Spleen (tissue), 11 donors: ENCODE results near the gene DMC1. TPM values are rescaled to one million over a fixed set of nuclear protein-coding genes. Genes with fewer than 3 reads are reported as not detected.

Experiments used
- DNase-seq: peaks from one replicate; pipeline ENCODE4 v3.0.0-alpha.2; 2020
- H3K27ac ChIP-seq, 8 donors: fragments of 200-600 bp; sonication (generic) in 7 of 8; 1 replicate in 4 of 8; 2 replicates in 4 of 8; pipeline versions ENCODE4 v1.5.0 to v1.8.0; 2016 to 2021; ENCODE audit warnings: inconsistent platforms in 4 of 8, mild to moderate bottlenecking in 4 of 8, moderate library complexity in 1 of 8
- H3K27me3 ChIP-seq, 7 donors: fragments of 200-600 bp; sonication (generic) in 6 of 7; replicated peaks in 1 of 7; 1 replicate in 4 of 7; 2 replicates in 3 of 7; pipeline versions ENCODE4 v1.5.0 to v1.8.0; 2016 to 2021; ENCODE audit warnings: inconsistent platforms in 3 of 7, mild to moderate bottlenecking in 1 of 7
- H3K36me3 ChIP-seq, 6 donors: fragments of 200-600 bp; sonication (generic) in 5 of 6; 1 replicate in 4 of 6; 2 replicates in 2 of 6; pipeline versions ENCODE4 v1.5.0 to v1.8.0; 2016 to 2021; ENCODE audit warnings: inconsistent platforms in 2 of 6
- H3K4me1 ChIP-seq, 6 donors: fragments of 200-600 bp; sonication (generic) in 5 of 6; 1 replicate in 3 of 6; 2 replicates in 3 of 6; pipeline versions ENCODE4 v1.5.0 to v1.8.0; 2016 to 2021; ENCODE audit warnings: inconsistent platforms in 3 of 6
- H3K4me3 ChIP-seq, 8 donors: fragments of 200-600 bp; sonication (generic) in 7 of 8; 1 replicate in 4 of 8; 2 replicates in 4 of 8; pipeline versions ENCODE4 v1.5.0 to v1.8.0; 2016 to 2021; ENCODE audit warnings: inconsistent platforms in 4 of 8, mild to moderate bottlenecking in 4 of 8, moderate library complexity in 2 of 8
- H3K9me3 ChIP-seq, 8 donors: fragments of 200-600 bp; sonication (generic) in 7 of 8; 1 replicate in 4 of 8; 2 replicates in 4 of 8; pipeline versions ENCODE4 v1.5.0 to v1.8.0; 2016 to 2021; ENCODE audit warnings: inconsistent platforms in 4 of 8
- POLR2A ChIP-seq, 3 donors: fragments of 450-650 bp; IDR thresholded peaks; one replicate each; pipeline ENCODE4 v1.5.1; 2017; ENCODE audit warnings: antibody characterized with exemption in 3 of 3, mild to moderate bottlenecking in 1 of 3
- POLR2AphosphoS5 ChIP-seq, 3 donors: sonication (generic); formaldehyde crosslinking; IDR thresholded peaks; one replicate each; pipeline ENCODE4 v1.5.1; 2017; ENCODE audit warnings: antibody characterized with exemption in 3 of 3
- WGBS, 5 donors: extraction: QIAGEN DNeasy Blood & Tissue Kit in 3 of 5; methylation state at CpG; one replicate each; pipeline versions ENCODE4 v1.1.5 to v1.1.7; 2013 to 2018; 5-methylcytosine and 5-hydroxymethylcytosine counted together
- intact Hi-C: fragments of 100-400 bp; cut with DNase I; formaldehyde crosslinking; loops from one replicate; pipeline ENCODE4 v1.15.0; 2023; ENCODE audit warnings: low total_unique reads
- polyA plus RNA-seq, 3 donors: library from polyadenylated mRNA; stranded (reverse); fragments of 200-250 nt; gene quantifications; one replicate each; pipeline ENCODE4 v1.2.1, GENCODE V29; 2013
- total RNA-seq, 7 donors: library from RNA; depleted of rRNA in 3 of 7; stranded (reverse); fragments of >200 nt in 3 of 7; fragmentation: NEBNext Ultra II Directional in 4 of 7; extraction: Animal tissue kit (Norgen Biotek cat#: 25700) in 4 of 7; gene quantifications; one replicate each; pipeline versions ENCODE4 v1.1.0 to v1.2.1, GENCODE V29; 2016 to 2021
- TF ChIP-seq, protein P1 (sequence below), 11 experiments: fragments of 200-600 bp in 7 of 11; fragments of 450-650 bp in 4 of 11; sonication (generic) in 4 of 11; IDR thresholded peaks in 8 of 11; conservative IDR thresholded peaks in 3 of 11; 1 replicate in 7 of 11; 2 replicates in 4 of 11; pipeline versions ENCODE4 v1.4.0 to v1.8.0; 2016 to 2021; ENCODE audit warnings: antibody characterized with exemption in 11 of 11, inconsistent platforms in 4 of 11, mild to moderate bottlenecking in 1 of 11
- donor health status: healthy with polysubstance abuse.
- donor health status: DM: no; HTN: no; CAD: no; lungs with moderate emphysema.
- donor health status: DM: no; HTN: no; CAD: no.
- donor health status: Bipolar disorder and iron deficiency.
- donor health status: healthy.
- donor health status: DM: no; HTN: no; CAD: no.
- donor health status: DM: yes; HTN: yes; CAD: no.

Gene DMC1
- total and polyA plus RNA-seq, 10 donors = 0.15 to 2.7 (median 0.80) TPM; not detected in 3

GRCh38 chr22:38501797-38502672, 67.9 kb downstream of the DMC1 start:
- peaks cover 0 to 3% (median 0%) of the 10 kb centered on the region in 7 donors for H3K27me3 ChIP-seq
- peak overlapping the region in 4 of 8 donors; percentile 35 to 100 (median 97) for H3K27ac ChIP-seq
- peaks cover 33 to 85% (median 63%) of the 10 kb centered on the region in 6 donors for H3K4me1 ChIP-seq
- WGBS, 5 donors = 84 to 89% (median 85%) methylated on average over 10 of the region's 10 CpGs
- H3K9me3 ChIP-seq = no peaks in the 10 kb centered on the region
- intact Hi-C loops = no loop called here
- no peak for DNase-seq
- TF ChIP-seq, protein P1, sequence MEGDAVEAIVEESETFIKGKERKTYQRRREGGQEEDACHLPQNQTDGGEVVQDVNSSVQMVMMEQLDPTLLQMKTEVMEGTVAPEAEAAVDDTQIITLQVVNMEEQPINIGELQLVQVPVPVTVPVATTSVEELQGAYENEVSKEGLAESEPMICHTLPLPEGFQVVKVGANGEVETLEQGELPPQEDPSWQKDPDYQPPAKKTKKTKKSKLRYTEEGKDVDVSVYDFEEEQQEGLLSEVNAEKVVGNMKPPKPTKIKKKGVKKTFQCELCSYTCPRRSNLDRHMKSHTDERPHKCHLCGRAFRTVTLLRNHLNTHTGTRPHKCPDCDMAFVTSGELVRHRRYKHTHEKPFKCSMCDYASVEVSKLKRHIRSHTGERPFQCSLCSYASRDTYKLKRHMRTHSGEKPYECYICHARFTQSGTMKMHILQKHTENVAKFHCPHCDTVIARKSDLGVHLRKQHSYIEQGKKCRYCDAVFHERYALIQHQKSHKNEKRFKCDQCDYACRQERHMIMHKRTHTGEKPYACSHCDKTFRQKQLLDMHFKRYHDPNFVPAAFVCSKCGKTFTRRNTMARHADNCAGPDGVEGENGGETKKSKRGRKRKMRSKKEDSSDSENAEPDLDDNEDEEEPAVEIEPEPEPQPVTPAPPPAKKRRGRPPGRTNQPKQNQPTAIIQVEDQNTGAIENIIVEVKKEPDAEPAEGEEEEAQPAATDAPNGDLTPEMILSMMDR (IDR thresholded peaks at IDR 0.05 in 8 of 11, conservative IDR thresholded peaks at IDR 0.05 in 3 of 11) = no peak
- TF ChIP-seq POLR2A (IDR thresholded peaks at IDR 0.05) = no peak
- peak in 1 of 3 donors; percentile 31 for TF ChIP-seq POLR2AphosphoS5 (IDR thresholded peaks at IDR 0.05)
- H3K4me3 ChIP-seq = peak overlapping the region in 4 of 8 donors; percentile 69 to 89 (median 78)
- peaks cover 0 to 74% (median 50%) of the 10 kb centered on the region in 6 donors for H3K36me3 ChIP-seq

DNA sequence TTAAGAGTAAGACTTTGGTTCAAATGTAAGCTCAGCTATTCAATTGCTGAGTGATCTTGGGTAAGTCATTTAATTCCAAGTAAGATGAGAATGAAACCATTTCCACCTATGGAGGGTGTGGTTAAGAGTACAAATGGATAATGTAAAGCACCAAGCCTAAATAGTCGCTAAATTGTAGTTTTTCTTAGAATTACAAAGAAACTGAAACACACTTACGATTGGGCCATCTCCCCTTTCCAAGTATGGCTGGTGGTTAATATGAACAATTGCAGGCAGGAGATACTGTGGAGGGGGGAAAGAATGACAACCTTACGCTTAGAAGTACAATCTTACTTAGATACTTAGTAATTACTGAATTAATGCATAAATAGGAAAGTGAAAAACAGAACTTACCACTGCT, 72.1 kb downstream of the DMC1 start:
- intact Hi-C loops = no loop called here
- no peak for TF ChIP-seq POLR2AphosphoS5 (IDR thresholded peaks at IDR 0.05)
- no peak for TF ChIP-seq POLR2A (IDR thresholded peaks at IDR 0.05)
- TF ChIP-seq, protein P1 (IDR thresholded peaks at IDR 0.05 in 8 of 11, conservative IDR thresholded peaks at IDR 0.05 in 3 of 11) = no peak
- no peak for DNase-seq
- 78 to 87% (median 85%) methylated on average over 3 of the region's 3 CpGs for WGBS, 5 donors
- Histone ChIP-seq H3K4me1 (peaks cover 24 to 98% (median 55%) of the 10 kb centered on the region in 6 donors), H3K9me3 (no peaks in the 10 kb centered on the region), H3K36me3 (peaks cover 13 to 100% (median 89%) of the 10 kb centered on the region in 6 donors), H3K27me3 (no peaks in the 10 kb centered on the region), H3K27ac (no peak overlapping the region), H3K4me3 (no peak overlapping the region)

- peak in 1 of 3 donors; percentile 34 for TF ChIP-seq POLR2AphosphoS5 (IDR thresholded peaks at IDR 0.05)
- TF ChIP-seq POLR2A (IDR thresholded peaks at IDR 0.05) = no peak
- 91 to 97% (median 94%) methylated on average over 12 of the region's 12 CpGs for WGBS, 5 donors
- H3K36me3 ChIP-seq = peaks cover 16 to 100% (median 99%) of the 10 kb centered on the region in 6 donors
- no peak overlapping the region for H3K27ac ChIP-seq
- intact Hi-C loops = no loop called here
- no peaks in the 10 kb centered on the region for H3K9me3 ChIP-seq
- DNase-seq = no peak
- H3K27me3 ChIP-seq = no peaks in the 10 kb centered on the region
- peaks cover 7 to 98% (median 41%) of the 10 kb centered on the region in 6 donors for H3K4me1 ChIP-seq
- H3K4me3 ChIP-seq = no peak overlapping the region
These were observed 75.0 kb downstream of the DMC1 start for GRCh38 chr22:38494939-38495338.

DNA sequence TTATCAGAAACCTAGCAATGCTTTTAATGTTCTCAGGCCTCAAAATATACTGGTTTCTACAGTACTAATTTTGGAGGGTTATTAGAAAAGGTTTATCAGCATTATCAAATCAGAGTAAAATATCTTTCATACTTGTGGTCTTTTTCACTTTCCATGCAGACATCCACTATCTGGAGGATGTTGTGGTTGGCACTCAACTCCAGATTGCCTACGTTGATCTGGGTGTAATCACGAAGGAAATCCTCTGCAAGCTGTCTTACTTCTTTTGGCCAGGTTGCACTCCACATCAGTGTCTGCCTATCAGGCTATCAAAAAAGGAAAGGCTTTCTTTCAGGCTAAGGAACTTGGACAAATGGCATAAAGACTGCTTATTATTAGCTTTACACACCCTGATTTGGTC, 75.5 kb downstream of the DMC1 start:
- Histone ChIP-seq H3K36me3 (peaks cover 16 to 100% (median 99%) of the 10 kb centered on the region in 6 donors), H3K27me3 (no peaks in the 10 kb centered on the region), H3K4me3 (no peak overlapping the region), H3K9me3 (no peaks in the 10 kb centered on the region), H3K27ac (no peak overlapping the region), H3K4me1 (peaks cover 6 to 97% (median 38%) of the 10 kb centered on the region in 6 donors)
- no peak for DNase-seq
- intact Hi-C loops = no loop called here
- 26 to 50% (median 35%) methylated on average over 2 of the region's 2 CpGs for WGBS, 5 donors
- TF ChIP-seq POLR2A (IDR thresholded peaks at IDR 0.05) = no peak
- TF ChIP-seq, protein P1 (IDR thresholded peaks at IDR 0.05 in 8 of 11, conservative IDR thresholded peaks at IDR 0.05 in 3 of 11) = no peak
- TF ChIP-seq POLR2AphosphoS5 (IDR thresholded peaks at IDR 0.05) = no peak
